GM12892 (cell line): ENCODE measurements around the gene CMIP. TPM values are rescaled to one million over a fixed set of nuclear protein-coding genes. Genes with fewer than 3 reads are reported as not detected.
"Not testable (repeated sequence)": the region's sequence is repeated elsewhere in the genome, so short reads cannot be mapped to it uniquely, and the experiment has no call there.

ENCODE experiments used
- DNase-seq: peaks from one replicate; pipeline ENCODE4 v3.0.0; 2011; ENCODE audit not compliant: insufficient read length
- FAIRE-seq: peaks from 2 replicates; lab custom pipeline; 2011; peaks lifted over from hg19 to GRCh38; lab: Jason Lieb, UNC
- POLR2A ChIP-seq: IDR thresholded peaks from 2 replicates; pipeline ENCODE4 v1.6.1; 2011; ENCODE audit warnings: low read depth, low read length, control low read depth
- POLR2AphosphoS5 ChIP-seq: IDR thresholded peaks from 2 replicates; pipeline ENCODE4 v1.6.1; 2011; ENCODE audit warnings: low read depth, low read length, control low read depth
- TAF1 ChIP-seq: IDR thresholded peaks from 2 replicates; pipeline ENCODE4 v1.6.1; 2011; ENCODE audit warnings: low read depth, mild to moderate bottlenecking, control low read depth, low read length, borderline replicate concordance
- polyA plus RNA-seq: library from polyadenylated mRNA; unstranded; fragments of >200 nt; gene quantifications from one replicate; pipeline ENCODE4 v1.2.1, GENCODE V29; 2012; ENCODE audit warnings: missing spikeins, inconsistent platforms; ENCODE audit not compliant: missing spikeins

The CMIP gene
- 10.2 TPM for polyA plus RNA-seq

DNA sequence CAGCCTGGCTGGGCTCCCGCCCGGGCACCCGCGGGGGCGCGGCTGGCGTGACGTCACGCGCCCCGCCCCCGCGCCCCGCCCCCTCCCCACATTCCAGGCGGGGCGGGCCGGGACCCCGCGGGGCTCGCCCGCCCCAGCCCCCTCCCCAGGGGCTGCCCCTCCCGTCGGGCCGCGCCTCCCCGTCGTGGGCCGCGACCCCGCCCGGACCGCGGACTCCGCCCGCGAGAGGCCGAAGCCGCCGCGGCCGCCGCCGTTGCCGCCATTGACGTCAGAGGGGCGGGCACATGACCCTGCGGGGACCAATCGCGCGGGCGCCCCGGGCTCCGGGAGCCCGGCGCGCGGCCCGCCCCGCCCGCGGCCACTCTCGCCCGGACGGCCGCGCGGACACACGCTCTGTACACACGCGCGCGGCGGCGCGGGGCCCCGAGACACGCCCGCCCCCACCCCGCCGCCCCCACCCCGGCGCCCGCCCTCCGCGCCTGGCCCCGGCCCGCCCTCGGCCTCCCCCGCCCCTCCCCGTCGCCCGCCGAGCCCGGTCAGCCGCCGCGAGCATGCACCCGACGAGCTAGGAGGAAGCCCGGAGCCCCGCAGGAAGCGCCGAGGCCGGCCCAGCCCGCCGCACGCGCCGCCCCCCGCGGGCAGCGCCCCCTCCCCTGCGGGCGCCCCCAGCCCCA lies at the start of gene CMIP:
Gene CMIP, plus strand, starts transcription at position 361 of the 674 bp plus-strand sequence.
- peak; percentile 94 for DNase-seq
- FAIRE-seq, result peak; percentile 90

DNA sequence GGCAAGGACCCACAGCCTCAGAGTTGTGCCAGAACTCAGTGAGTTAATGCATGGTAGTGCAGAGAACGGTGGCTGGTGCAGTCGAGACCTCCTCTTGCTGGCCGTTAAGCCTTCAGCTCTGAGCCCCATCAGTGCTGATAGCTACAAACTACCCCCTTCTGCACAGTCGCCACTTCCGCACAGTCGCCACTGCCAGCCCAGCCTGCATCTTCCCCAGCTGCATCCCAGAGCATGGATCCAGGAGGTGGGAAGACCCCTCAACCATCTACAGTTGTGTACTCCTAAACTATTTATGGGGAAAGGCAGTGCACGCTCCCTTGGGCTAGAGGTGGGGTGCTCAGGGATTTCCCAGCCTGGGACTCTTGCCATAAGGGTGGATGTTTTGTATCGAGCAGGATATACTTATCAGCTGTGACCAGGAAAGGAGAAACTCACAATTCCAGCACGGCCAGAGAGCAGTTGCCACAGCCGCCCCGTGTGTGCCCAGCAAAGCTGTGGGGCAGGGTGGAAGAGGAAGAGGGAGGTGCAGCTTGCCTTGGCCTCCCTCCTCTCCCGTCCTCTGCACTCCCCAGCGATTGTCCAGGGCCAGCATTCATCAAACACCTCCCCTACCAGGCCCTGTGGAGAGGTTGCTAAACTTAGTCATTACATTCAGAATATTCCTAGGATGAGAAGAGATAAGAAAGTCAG lies 49.5 kb upstream of the CMIP start:
- FAIRE-seq, result no peak
- TF ChIP-seq POLR2AphosphoS5 (no peak), TAF1 (no peak), POLR2A (no peak)

More for the DNA sequence above, at the start of gene CMIP:
- TF ChIP-seq POLR2AphosphoS5 (no peak), TAF1 (peak; percentile 55; the same call in 1 of the 2 replicates), POLR2A (peak; percentile 37; the same call in 1 of the 2 replicates)

DNA sequence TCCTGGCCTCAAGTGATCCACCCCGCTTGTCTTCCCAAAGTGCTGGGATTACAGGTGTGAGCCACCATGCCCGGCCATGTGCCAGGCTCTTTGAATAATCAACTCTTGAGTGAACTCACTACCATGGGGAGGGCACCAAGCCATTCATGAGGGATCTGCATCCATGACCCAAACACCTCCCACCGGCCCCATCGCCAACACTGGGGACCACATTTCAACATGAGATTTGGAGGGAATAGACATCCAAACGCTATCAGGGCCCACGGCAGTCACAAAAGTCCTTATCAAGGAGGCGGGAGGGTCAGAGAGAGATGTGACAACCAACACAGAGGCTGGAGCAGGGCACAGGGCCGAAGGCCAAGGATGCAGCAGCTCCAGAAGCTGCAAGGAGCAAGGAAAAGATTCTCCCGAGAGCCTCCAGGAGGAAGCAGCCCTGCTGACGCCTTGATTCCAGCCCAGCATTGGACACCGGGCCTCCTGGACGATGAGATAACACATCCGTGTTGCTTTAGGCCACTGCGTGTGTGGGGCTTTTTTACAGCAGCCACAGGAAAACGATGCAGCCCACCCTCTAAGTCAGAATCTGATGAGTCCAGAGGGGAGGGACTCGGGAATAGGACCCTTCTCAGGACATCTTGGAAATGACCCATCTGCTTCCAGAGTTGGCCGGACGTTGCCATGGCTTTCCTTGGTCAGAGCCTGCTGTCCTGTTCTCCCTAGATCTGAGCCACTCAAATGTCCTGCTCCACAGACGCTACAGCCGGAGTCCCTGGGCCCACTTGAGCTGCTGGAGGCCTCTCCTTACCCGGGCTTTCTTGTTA lies 47.3 kb upstream of the CMIP start:
- TF ChIP-seq POLR2A, result no peak
- TF ChIP-seq POLR2AphosphoS5, result no peak
- no peak for TF ChIP-seq TAF1
- DNase-seq, result no peak
- no peak for FAIRE-seq

More for the DNA sequence above, 49.5 kb upstream of the CMIP start:
- DNase-seq, result no peak

DNA sequence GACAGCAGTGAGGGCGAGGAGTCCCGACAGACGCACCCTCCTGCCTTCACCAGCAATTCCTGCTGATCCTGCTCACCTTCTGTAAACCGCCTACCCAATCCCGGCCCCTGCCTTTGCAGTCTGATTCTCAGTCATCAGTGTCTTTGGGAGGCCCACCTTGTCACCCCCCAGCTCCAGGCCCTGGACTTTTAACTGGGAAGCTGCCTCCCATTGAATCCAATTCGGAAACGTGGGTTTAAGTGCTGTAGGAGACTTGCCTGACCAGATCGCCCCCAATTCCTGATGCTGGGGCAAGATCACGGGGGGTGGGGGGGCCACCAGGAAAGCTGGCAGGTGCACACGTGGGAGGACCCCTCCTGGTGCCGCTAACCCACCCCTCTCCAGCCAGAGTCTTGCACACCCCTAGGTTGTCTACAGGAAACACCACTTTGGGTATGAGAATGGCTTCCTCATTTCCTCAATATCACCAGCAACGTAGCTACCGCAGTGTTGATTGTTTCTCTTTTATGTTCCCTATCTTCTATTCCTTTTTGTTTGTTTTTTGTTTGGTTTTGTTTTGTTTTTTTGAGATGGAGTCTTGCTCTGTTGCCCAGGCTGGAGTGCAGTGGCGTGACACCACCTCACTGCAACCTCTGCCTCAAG lies 46.6 kb upstream of the CMIP start:
- TF ChIP-seq TAF1, result no peak
- TF ChIP-seq POLR2AphosphoS5, result no peak
- no peak for TF ChIP-seq POLR2A
- no peak for FAIRE-seq
- no peak for DNase-seq

DNA sequence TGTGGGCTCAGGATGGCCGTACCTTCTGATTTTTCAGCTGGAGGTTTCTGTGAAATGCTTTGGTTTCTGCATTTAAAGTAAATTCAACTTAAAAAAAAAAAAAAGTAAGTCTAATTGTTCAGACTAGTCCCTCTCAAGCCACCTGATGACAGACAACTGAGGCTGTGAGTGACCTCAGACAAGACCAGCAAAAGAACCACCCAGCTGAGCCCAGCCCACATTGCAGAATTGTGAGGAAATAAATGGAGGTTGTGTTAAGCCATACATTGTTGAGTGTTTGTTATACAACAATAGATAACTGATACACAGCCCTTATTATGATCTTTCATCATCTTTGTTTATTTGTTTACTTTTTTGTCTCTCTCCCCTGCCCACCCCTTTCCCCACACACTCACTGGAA lies 44.7 kb upstream of the CMIP start:
- FAIRE-seq, result no peak
- TF ChIP-seq TAF1 (no peak), POLR2A (no peak), POLR2AphosphoS5 (no peak)
- no peak for DNase-seq

DNA sequence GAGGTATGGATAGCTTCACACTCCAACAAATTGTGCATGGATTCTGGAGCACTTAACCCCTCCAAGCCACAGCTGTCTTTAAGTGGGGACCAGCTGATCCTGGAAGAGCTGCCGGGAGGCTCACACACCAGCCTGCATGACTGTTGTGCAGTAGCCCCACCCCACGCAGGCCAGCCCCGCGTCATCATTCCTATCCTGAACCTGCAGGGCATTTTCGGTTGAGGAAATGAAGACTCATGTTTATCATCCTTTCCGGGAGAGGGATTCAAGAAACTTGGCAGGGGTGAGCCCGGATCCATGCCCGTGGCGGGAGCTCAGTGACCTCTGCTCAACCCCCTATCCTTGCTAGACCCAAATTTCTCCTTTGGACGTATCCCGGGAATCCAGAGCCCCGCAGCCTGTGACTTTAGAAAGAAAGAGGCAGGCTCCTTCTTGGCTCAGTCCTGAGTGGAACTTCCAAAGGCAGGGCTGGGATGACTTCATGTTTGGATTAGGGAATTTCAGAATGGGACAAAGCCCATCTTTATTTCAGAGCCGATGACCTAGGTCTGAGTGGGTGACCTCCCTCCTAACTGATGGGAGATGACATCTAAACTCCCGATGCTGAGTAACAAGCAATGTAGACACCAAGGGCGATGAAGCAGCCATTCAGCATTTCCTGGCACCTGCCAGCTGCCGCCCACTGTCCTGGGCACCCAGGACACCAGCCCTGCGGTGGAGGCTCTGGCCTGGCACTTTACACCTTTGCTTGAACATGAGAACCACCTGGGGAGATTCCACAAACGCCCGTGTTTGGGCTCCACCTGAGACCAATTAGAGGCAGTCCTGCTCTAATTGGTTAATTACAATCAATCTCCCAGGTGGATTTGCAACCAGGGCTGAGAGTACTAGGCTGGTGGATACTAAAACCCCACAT lies 43.3 kb upstream of the CMIP start:
- no peak for FAIRE-seq
- DNase-seq, result no peak
- TF ChIP-seq POLR2AphosphoS5 (no peak), POLR2A (no peak), TAF1 (no peak)

DNA sequence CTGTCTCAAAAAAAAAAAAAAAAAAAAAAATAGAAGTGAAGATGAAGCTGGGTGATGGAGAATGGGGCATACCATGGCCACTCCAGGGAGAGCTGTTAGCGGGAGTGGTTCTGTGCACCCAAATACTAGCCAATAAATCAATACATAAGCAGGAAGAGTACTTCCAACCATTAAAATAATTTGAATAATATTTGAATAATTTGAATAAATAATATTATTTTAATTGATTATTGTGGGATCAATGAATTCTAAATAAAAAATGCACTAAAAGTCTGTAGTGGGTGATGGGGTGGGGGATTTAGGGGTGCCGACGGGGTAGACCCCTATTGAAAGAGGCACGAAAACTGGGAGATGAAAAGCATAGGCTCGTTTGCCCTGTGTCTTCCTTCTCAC lies 41.4 kb upstream of the CMIP start:
- TF ChIP-seq TAF1 (no peak), POLR2A (no peak), POLR2AphosphoS5 (no peak)
- DNase-seq (no peak), FAIRE-seq (no peak)

DNA sequence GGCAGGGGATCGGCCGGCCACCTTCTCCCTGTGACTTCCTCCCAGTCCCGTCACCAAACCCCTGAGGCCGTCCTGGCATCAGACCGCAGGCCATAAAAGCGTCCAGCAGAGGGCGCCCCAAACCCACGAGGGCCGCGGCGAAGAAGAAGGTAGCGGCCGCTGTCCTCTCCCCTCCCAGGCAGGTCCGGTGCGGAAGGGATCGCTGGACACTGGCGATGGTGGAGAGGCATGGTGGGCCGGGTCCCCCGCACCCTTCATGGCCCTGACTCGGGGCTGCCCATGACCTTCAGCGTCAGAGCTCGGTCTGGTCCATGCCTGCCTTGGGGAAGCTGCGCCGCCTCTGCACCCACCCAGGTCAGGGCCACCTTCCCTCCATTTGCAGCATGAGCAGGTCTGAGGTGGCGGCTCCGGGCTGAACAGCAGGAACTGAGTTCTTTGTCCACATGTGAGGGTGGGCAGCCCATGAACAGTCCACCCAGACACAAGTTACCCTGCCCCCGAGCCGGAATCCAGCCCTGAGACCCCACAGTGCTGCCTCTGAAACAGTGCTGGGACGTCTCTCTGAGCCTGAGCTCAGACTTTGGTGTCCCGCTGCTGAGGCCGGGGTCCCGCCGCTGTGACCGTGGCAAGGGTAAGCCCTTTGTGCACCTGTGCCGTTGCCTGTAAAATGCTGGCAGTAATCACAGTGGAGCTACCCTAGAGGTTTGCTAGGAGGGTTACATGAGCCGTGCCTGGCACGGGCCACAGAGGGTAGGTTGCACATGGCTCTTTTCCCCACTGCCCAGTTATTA lies 40.8 kb upstream of the CMIP start:
- peak; percentile 90 for FAIRE-seq
- peak; percentile 87 for DNase-seq
- TF ChIP-seq POLR2A, result no peak
- no peak for TF ChIP-seq POLR2AphosphoS5
- TF ChIP-seq TAF1, result no peak

DNA sequence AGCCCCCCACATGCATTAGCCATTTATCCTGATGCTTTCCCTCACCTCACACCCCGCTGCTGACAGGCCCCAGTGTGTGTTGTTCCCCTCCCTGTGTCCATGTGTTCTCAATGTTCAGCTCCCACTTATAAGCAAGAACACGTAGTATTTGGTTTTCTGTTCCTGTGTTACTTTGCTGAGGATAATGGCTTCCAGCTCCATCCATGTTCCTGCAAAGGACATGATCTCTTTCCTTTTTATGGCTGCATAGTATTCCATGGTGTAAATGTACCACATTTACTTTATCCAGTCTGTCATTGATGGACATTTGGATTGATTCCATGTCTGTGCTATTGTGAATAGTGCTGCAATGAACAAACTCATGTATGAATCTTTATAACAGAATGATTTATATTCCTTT lies 39.6 kb upstream of the CMIP start:
- DNase-seq, FAIRE-seq: not testable (repeated sequence)

DNA sequence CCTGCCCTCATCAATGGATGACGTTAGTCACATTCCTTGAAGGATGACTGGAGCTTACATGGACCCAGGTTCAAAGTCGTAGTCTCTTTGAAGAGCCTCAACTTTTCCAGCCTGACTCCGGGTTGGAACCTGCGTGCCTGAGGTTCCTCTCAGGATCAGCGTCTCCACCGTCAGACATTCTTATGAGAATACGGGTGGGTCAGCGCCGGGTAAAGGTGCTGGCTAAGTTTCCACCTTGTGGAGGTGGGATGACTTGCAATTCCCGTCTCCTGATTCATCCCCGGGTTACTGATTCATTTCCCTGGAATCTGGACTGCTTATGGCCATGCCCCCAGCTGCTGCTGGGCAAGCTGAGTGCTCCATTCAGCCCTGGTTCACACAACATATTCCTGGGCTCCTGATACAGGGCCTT lies 38.9 kb upstream of the CMIP start:
- no peak for FAIRE-seq
- no peak for DNase-seq
- TF ChIP-seq TAF1 (no peak), POLR2AphosphoS5 (no peak), POLR2A (no peak)
